IMR-90 (cell line): Measurements from ENCODE around the gene STXBP4. TPM values are rescaled to one million over a fixed set of nuclear protein-coding genes. Genes with fewer than 3 reads are reported as not detected.
A peak's percentile ranks its signal among the peaks of the same experiment; 100 is the strongest.

Experiments
- ATAC-seq: fragments of 200-7000 bp; cut with Tn5 transposase; 2 replicates; pipeline ENCODE4 v1.9.1; 2020; ENCODE audit warnings: low read depth, mild to moderate bottlenecking, moderate library complexity
- BruUV-seq: library from RNA; stranded (reverse); fragments of 400-500 nt; replicated peaks from 2 replicates; lab custom pipeline; 2021; lab: Mats Ljungman, UMichigan
- CTCF ChIA-PET: fragments of 300-600 bp; formaldehyde crosslinking; extraction: SDS; loops from one replicate; lab custom pipeline; 2021; ENCODE audit warnings: antibody characterized with exemption; lab: Yijun Ruan, JAX
- POLR2A ChIA-PET: fragments of 300-600 bp; sonication (Branson Sonifier 250); formaldehyde crosslinking; loops from one replicate; lab custom pipeline; 2022; ENCODE audit warnings: antibody characterized with exemption; ENCODE audit not compliant: unreplicated experiment; lab: Charles Lee
- DNase-seq: peaks from one replicate; pipeline ENCODE4 v3.0.0; 2013
- H2AFZ ChIP-seq: replicated peaks from 2 replicates; pipeline ENCODE3; 2013; ENCODE audit warnings: low read length, mild to moderate bottlenecking; ENCODE audit not compliant: poor library complexity
- H2AK5ac ChIP-seq: 2 replicates; pipeline ENCODE4 v1.6.1; 2013; ENCODE audit warnings: low read depth, low read length, inconsistent platforms
- H2AK9ac ChIP-seq: replicated peaks from 2 replicates; pipeline ENCODE3; 2013; ENCODE audit warnings: mild to moderate bottlenecking, low read depth, low read length, moderate library complexity; ENCODE audit not compliant: poor library complexity
- H2BK120ac ChIP-seq: 2 replicates; pipeline ENCODE4 v1.6.1; 2013; ENCODE audit warnings: low read depth, low read length, inconsistent platforms
- H2BK15ac ChIP-seq: 3 replicates; pipeline ENCODE4 v1.6.1; 2013; ENCODE audit warnings: low read depth, low read length, inconsistent platforms
- H2BK20ac ChIP-seq: 2 replicates; pipeline ENCODE4 v1.6.1; 2013; ENCODE audit warnings: low read depth, mild to moderate bottlenecking, inconsistent platforms, low read length, moderate library complexity
- H2BK5ac ChIP-seq: 2 replicates; pipeline ENCODE4 v1.6.1; 2013; ENCODE audit warnings: mild to moderate bottlenecking, low read depth, low read length, inconsistent platforms; ENCODE audit not compliant: poor library complexity, severe bottlenecking
- H3K14ac ChIP-seq: replicated peaks from 2 replicates; pipeline ENCODE4 v1.6.1; 2013; ENCODE audit warnings: low read depth, low read length, inconsistent platforms
- H3K18ac ChIP-seq: 2 replicates; pipeline ENCODE4 v1.6.1; 2013; ENCODE audit warnings: low read depth, low read length, control low read depth
- H3K23ac ChIP-seq: 2 replicates; pipeline ENCODE4 v1.6.1; 2013; ENCODE audit warnings: low read depth, low read length, inconsistent platforms
- H3K27ac ChIP-seq: 2 replicates; pipeline ENCODE4 v1.5.1; 2013; ENCODE audit warnings: mild to moderate bottlenecking, control low read depth, low read length; ENCODE audit not compliant: insufficient read depth
- H3K27me3 ChIP-seq: 2 replicates; pipeline ENCODE4 v1.6.1; 2013; ENCODE audit warnings: low read length; ENCODE audit not compliant: control insufficient read depth, insufficient read depth
- H3K36me3 ChIP-seq: 2 replicates; pipeline ENCODE4 v1.6.1; 2013; ENCODE audit warnings: low read length, mixed read lengths; ENCODE audit not compliant: control insufficient read depth, insufficient read depth
- H3K4ac ChIP-seq: 2 replicates; pipeline ENCODE4 v1.6.1; 2013; ENCODE audit warnings: low read depth, low read length, inconsistent platforms
- H3K4me1 ChIP-seq: 2 replicates; pipeline ENCODE4 v1.6.1; 2013; ENCODE audit warnings: low read length, mixed read lengths; ENCODE audit not compliant: control insufficient read depth, insufficient read depth
- H3K4me2 ChIP-seq: 2 replicates; pipeline ENCODE4 v1.6.1; 2013; ENCODE audit warnings: low read depth, mild to moderate bottlenecking, control low read depth, low read length, moderate library complexity
- H3K4me3 ChIP-seq: 2 replicates; pipeline ENCODE4 v1.5.1; 2013; ENCODE audit warnings: low read depth, mild to moderate bottlenecking, control low read depth, low read length, moderate library complexity; ENCODE audit not compliant: insufficient read depth
- H3K56ac ChIP-seq: 2 replicates; pipeline ENCODE4 v1.6.1; 2013; ENCODE audit warnings: low read length, inconsistent platforms; ENCODE audit not compliant: insufficient read depth; ENCODE audit errors: extremely low read depth
- H3K79me1 ChIP-seq, 2 experiments: 2 replicates each; pipeline ENCODE4 v1.6.1; 2013; ENCODE audit warnings: low read length in 2 of 2, inconsistent platforms in 1 of 2, low read depth in 1 of 2
- H3K9ac ChIP-seq: 2 replicates; pipeline ENCODE4 v1.6.1; 2013; ENCODE audit warnings: low read depth, low read length, control low read depth
- H3K9me1 ChIP-seq: 2 replicates; pipeline ENCODE4 v1.6.1; 2013; ENCODE audit warnings: low read length, inconsistent platforms; ENCODE audit not compliant: insufficient read depth
- H3K9me3 ChIP-seq: 2 replicates; pipeline ENCODE4 v1.6.1; 2013; ENCODE audit warnings: low read length; ENCODE audit not compliant: control insufficient read depth, insufficient read depth
- H4K20me1 ChIP-seq: 2 replicates; pipeline ENCODE4 v1.6.1; 2013; ENCODE audit warnings: low read length, inconsistent platforms; ENCODE audit not compliant: insufficient read depth
- H4K5ac ChIP-seq: 2 replicates; pipeline ENCODE4 v1.6.1; 2013; ENCODE audit warnings: mild to moderate bottlenecking, low read depth, low read length, control low read depth
- H4K8ac ChIP-seq, 2 experiments: 2 replicates each; pipeline ENCODE4 v1.6.1; 2013; ENCODE audit warnings: low read depth in 2 of 2, low read length in 2 of 2, control low read depth in 1 of 2, inconsistent platforms in 1 of 2
- H4K91ac ChIP-seq: 2 replicates; pipeline ENCODE4 v1.6.1; 2013; ENCODE audit warnings: low read depth, low read length, inconsistent platforms; ENCODE audit not compliant: insufficient read depth
- BHLHE40 ChIP-seq: fragments of 150-350 bp; IDR thresholded peaks from 2 replicates; pipeline ENCODE4 v1.6.1; 2016; ENCODE audit warnings: mild to moderate bottlenecking, low read depth, low read length
- CEBPB ChIP-seq: IDR thresholded peaks from 2 replicates; pipeline ENCODE4 v1.6.1; 2012; ENCODE audit warnings: low read depth, low read length, improper control_type of control experiment
- CHD1 ChIP-seq: IDR thresholded peaks from 2 replicates; pipeline ENCODE4 v1.6.1; 2012; ENCODE audit warnings: low read depth, low read length, improper control_type of control experiment
- CTCF ChIP-seq: conservative IDR thresholded peaks from 2 replicates; pipeline ENCODE4 v1.5.1; 2012; ENCODE audit warnings: mild to moderate bottlenecking, low read depth, low read length, improper control_type of control experiment
- ELK1 ChIP-seq: fragments of 150-350 bp; IDR thresholded peaks from 2 replicates; pipeline ENCODE4 v1.6.1; 2016; ENCODE audit warnings: low read depth, mild to moderate bottlenecking, low read length, moderate library complexity, borderline replicate concordance
- FOS ChIP-seq: fragments of 150-350 bp; IDR thresholded peaks from 2 replicates; pipeline ENCODE4 v1.6.1; 2016; ENCODE audit warnings: low read depth, low read length
- MAFK ChIP-seq: IDR thresholded peaks from 2 replicates; pipeline ENCODE4 v1.6.1; 2012; ENCODE audit warnings: low read depth, low read length, improper control_type of control experiment
- MAZ ChIP-seq: IDR thresholded peaks from 2 replicates; pipeline ENCODE4 v1.6.1; 2012; ENCODE audit warnings: low read depth, mild to moderate bottlenecking, low read length, improper control_type of control experiment, moderate library complexity, borderline replicate concordance
- MXI1 ChIP-seq: IDR thresholded peaks from 2 replicates; pipeline ENCODE4 v1.6.1; 2012; ENCODE audit warnings: low read depth, mild to moderate bottlenecking, low read length, moderate library complexity, borderline replicate concordance
- NFE2L2 ChIP-seq: fragments of 150-350 bp; IDR thresholded peaks from 2 replicates; pipeline ENCODE4 v1.6.1; 2016; ENCODE audit warnings: low read depth, mild to moderate bottlenecking, low read length
- POLR2A ChIP-seq: IDR thresholded peaks from 2 replicates; pipeline ENCODE4 v1.6.1; 2012; ENCODE audit warnings: mild to moderate bottlenecking, low read depth, low read length
- RAD21 ChIP-seq: IDR thresholded peaks from 2 replicates; pipeline ENCODE4 v1.6.1; 2012; ENCODE audit warnings: low read length, improper control_type of control experiment
- RCOR1 ChIP-seq: IDR thresholded peaks from 2 replicates; pipeline ENCODE4 v1.6.1; 2012; ENCODE audit warnings: mild to moderate bottlenecking, low read length, improper control_type of control experiment; ENCODE audit not compliant: insufficient replicate concordance
- RFX5 ChIP-seq: IDR thresholded peaks from 2 replicates; pipeline ENCODE4 v1.8.0; 2012; ENCODE audit warnings: low read depth, mild to moderate bottlenecking, low read length, moderate library complexity
- SMC3 ChIP-seq: fragments of 150-350 bp; IDR thresholded peaks from 2 replicates; pipeline ENCODE4 v1.6.1; 2016; ENCODE audit warnings: low read depth, mild to moderate bottlenecking, antibody characterized with exemption, low read length, moderate library complexity
- USF2 ChIP-seq: fragments of 150-350 bp; IDR thresholded peaks from 2 replicates; pipeline ENCODE4 v1.6.1; 2017; ENCODE audit warnings: mild to moderate bottlenecking, antibody characterized with exemption, low read length, low read depth
- WGBS, 2 experiments: methylation state at CpG; one replicate each; pipeline versions ENCODE4 v1.1.5 to v1.1.7; 2013; ENCODE audit warnings: missing lambda C conversion rate in 2 of 2; ENCODE audit not compliant: insufficient read length in 1 of 2; ENCODE audit errors: extremely low coverage in 2 of 2; 5-methylcytosine and 5-hydroxymethylcytosine counted together
- dilution Hi-C: fragments of 300-500 bp; cut with HindIII; formaldehyde crosslinking; loops from one replicate; pipeline ENCODE4 v1.14.3; 2018; ENCODE audit warnings: low sequenced_read_pairs; ENCODE audit not compliant: unreplicated experiment
- in situ Hi-C: fragments of 300-500 bp; cut with MboI; formaldehyde crosslinking; loops from 3 replicates; pipeline ENCODE4 v1.14.3; 2019; ENCODE audit warnings: low sequenced_read_pairs, inconsistent platforms, mixed read lengths
- intact Hi-C: fragments of 100-400 bp; cut with micrococcal nuclease; formaldehyde crosslinking; loops from 2 replicates; pipeline ENCODE4 v1.10.0; 2022
- polyA plus RNA-seq, 3 experiments: library from polyadenylated mRNA; depleted of rRNA; stranded (reverse); fragments of >200 nt; gene quantifications; 2 replicates each; pipeline ENCODE4 v1.2.3, GENCODE V29; 2012; ENCODE audit warnings: low replicate concordance in 1 of 3
- total RNA-seq: library from RNA; depleted of rRNA; stranded (reverse); fragments of >200 nt; gene quantifications from 2 replicates; pipeline ENCODE4 v1.2.3, GENCODE V29; 2012

STXBP4 gene
- total and polyA plus RNA-seq, 2 of the 4 experiments (the other 2 are of a cell fraction): 4.1 to 20.4 TPM

GRCh38 chr17:54944796-54945195 lies 23.8 kb upstream of the STXBP4 start:
- H2AK5ac ChIP-seq: no peak overlapping the region
- no peak overlapping the region for H3K9ac ChIP-seq
- TF ChIP-seq ELK1 (no peak), CEBPB (no peak), FOS (no peak), CTCF (no peak), RCOR1 (no peak), BHLHE40 (no peak), USF2 (no peak), MXI1 (no peak), RAD21 (no peak), CHD1 (no peak), MAFK (no peak), POLR2A (no peak), SMC3 (no peak), MAZ (no peak), RFX5 (no peak), NFE2L2 (no peak)
- peaks cover 4% of the 10 kb centered on the region; the same call in 1 of the 2 replicates for H3K27me3 ChIP-seq
- dilution Hi-C loops: no loop called here
- no peak overlapping the region for H3K23ac ChIP-seq
- ATAC-seq (no peak), DNase-seq (peak; percentile 12)
- peaks cover 5% of the 10 kb centered on the region; the same call in 1 of the 2 replicates for H3K9me1 ChIP-seq
- H3K4me2 ChIP-seq: no peak overlapping the region
- H3K4me3 ChIP-seq: no peak overlapping the region
- H2AK9ac ChIP-seq: no peak overlapping the region
- H4K91ac ChIP-seq: no peak overlapping the region
- H2BK120ac ChIP-seq: no peak overlapping the region
- no CpG with 5 or more reads among the region's 1 CpG for WGBS, 2 experiments
- no TSS peak for BruUV-seq
- H3K27ac ChIP-seq: no peak overlapping the region
- in situ Hi-C loops: no loop called here
- H4K20me1 ChIP-seq: peaks cover 4% of the 10 kb centered on the region; the same call in 1 of the 2 replicates
- H3K9me3 ChIP-seq: no peaks in the 10 kb centered on the region
- H3K56ac ChIP-seq: no peak overlapping the region
- H4K5ac ChIP-seq: no peak overlapping the region
- H3K36me3 ChIP-seq: peaks cover 1% of the 10 kb centered on the region; the same call in 1 of the 2 replicates
- no peak overlapping the region for H3K14ac ChIP-seq
- H3K18ac ChIP-seq: no peak overlapping the region
- CTCF ChIA-PET: no interaction called here
- H2BK20ac ChIP-seq: no peak overlapping the region
- H2BK15ac ChIP-seq: no peak overlapping the region
- H4K8ac ChIP-seq: no peak overlapping the region
- POLR2A ChIA-PET: interaction anchor here (0.7 kb wide), 1 partner anchor 83 kb away, joined by 4 read pairs; no protein-coding TSS in a partner anchor
- no peaks in the 10 kb centered on the region for H3K79me1 ChIP-seq
- no peak overlapping the region for H3K4ac ChIP-seq
- H3K4me1 ChIP-seq: peaks cover 8% of the 10 kb centered on the region
- no peak overlapping the region for H2BK5ac ChIP-seq
- H2AFZ ChIP-seq: no peak overlapping the region
- intact Hi-C loops: no loop called here
